Measurements from ENCODE around the gene SLC38A11. TPM values are rescaled to one million over a fixed set of nuclear protein-coding genes. Genes with fewer than 3 reads are reported as not detected.

SLC38A11 gene
- polyA plus RNA-seq, 3 donors = 0.22 to 2.9 (median 0.76) TPM

DNA sequence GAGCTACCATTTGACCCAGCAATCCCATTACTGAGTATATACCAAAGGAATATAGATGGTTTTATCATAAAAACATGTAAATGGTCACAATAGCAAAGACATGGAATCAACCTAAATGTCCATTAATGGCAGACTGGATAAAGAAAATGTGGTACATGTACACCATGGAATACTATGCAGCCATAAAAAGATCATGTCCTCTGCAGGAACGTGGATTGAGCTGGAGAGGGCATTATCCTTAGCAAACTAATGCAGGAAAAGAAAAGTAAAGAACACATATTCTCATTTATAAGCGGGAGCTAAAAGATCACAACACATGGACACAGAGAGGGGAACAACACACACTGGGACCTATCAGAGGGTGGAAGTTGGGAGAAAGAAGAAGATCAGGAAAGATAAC, 22.9 kb downstream of the SLC38A11 start:
- no peak overlapping the region for H3K27ac ChIP-seq (ENCODE audit: low read depth, low read length)
- 82 to 93% (median 92%) methylated on average over 2 of the region's 2 CpGs for WGBS, 3 donors

DNA sequence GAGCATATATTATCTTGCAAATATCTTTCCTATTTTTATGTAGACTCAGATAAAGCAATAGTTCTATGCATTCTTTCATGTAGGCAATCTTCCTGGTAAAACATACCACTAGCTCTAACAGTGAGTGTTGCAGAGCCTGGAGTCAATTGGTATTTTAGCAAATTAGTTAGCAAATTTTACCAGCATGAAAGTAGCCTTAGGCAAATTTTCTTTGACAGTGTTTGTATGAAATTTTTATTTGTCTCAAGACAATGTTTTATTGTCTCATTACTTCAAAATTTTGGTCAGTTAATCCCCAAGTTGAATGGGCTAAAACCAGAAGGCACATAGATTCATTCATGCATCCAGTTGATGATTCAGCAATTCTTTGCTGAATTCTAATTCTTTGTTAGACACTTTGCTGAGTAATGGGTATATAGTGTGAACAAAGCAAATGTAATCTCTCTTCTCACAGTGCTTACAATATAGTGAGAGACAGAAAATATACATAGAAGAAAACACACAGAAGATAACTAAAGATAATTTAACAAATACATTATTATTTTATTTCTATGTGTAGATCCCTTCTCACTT, 27.1 kb downstream of the SLC38A11 start:
- H3K27ac ChIP-seq (ENCODE audit: low read depth, low read length) = no peak overlapping the region

DNA sequence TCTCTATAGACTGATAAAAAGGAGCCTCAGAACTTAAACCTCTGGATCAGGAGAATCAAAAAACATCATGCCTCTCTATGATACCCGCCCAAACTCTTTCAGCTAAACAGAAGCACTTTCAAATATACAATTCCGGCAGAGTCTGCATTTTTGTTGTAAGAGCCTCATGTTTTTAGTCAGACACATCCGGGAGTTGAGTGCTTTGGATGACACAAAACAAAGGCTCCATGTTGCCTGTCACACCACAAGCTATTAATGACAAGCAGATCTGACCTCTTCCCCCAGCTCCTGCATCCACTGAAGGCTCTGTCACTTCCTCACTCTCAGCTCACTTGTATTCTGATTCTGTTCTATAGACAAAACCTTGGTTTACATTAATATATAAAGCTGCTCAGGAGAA, 33.2 kb downstream of the SLC38A11 start:
- H3K27ac ChIP-seq (ENCODE audit: low read depth, low read length) = no peak overlapping the region
- 56 to 75% (median 60%) methylated on average over 3 of the region's 3 CpGs for WGBS, 3 donors

DNA sequence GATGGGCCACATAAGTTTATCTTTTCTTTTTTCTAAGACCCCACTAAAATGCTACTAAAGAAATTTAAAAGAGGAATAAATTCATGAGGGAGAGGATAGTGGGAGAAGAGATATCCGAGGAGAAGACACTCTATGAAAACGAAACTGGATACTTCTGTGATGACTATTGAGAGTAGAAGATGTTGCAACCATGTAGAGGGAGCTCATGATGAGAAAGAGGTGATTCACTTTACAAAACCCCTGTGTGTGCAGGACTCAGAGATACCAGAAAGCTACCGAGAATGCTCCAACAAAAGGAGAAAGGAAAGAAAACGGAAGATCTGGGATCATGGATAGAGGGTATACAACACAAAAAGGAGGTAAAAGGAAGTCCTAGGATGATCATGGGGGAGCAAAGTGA, 34.9 kb downstream of the SLC38A11 start:
- WGBS, 3 donors = 58 to 92% (median 64%) methylated on average over 4 of the region's 4 CpGs

DNA sequence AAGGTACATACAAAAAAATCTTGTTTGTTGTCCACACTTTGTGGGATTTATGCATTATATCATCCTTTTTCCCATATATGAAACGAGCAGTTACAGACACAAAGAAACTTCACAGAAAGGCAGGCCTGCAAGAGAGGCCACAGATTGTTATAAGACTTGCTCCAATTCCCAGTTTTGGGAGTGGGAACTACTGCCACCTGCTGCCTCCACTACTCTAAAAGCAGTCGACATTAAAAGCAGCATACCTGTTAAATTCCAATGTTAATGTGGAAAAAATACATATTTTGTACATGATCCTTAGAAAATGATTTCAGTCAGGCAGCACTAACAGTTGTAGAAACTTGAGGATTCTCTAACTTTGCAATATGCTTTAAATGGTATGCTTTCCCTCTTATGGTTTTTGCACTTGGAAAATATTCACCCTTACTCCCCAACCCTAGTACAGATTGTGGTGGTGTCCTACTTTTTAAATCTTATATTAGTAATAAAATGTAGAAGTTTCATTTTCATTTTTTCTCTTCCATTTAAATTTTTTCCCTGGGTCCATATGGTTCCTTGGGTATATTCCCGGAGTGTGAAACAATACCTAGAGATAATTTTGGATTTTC, 37.9 kb downstream of the SLC38A11 start:
- no peak overlapping the region for H3K27ac ChIP-seq (ENCODE audit: low read depth, low read length)
- WGBS, 3 donors = 29 to 44% (median 42%) methylated on average over 3 of the region's 3 CpGs

More for the DNA sequence above, 34.9 kb downstream of the SLC38A11 start:
- H3K27ac ChIP-seq (ENCODE audit: low read depth, low read length) = no peak overlapping the region

DNA sequence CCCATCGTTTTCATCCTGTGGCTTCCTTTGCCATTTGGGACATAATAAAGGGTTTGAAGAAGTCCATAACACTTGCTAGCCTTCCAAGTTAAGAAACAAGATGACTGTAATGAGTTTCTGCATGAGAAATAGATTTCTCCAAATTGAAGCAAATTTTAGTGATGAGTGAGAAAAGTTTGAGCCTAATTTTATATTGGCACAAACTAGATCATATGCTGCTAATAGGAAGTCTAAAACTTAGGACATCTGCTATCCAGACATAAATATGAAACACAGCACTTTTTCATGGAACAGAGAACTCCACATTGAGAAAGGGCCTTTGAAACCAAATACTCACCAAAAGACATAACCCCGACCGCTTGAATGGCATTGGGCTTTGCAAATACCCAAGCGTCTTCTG, 39.8 kb downstream of the SLC38A11 start:
- no peak overlapping the region for H3K27ac ChIP-seq (ENCODE audit: low read depth, low read length)
- 77 to 84% (median 80%) methylated on average over 4 of the region's 4 CpGs for WGBS, 3 donors

DNA sequence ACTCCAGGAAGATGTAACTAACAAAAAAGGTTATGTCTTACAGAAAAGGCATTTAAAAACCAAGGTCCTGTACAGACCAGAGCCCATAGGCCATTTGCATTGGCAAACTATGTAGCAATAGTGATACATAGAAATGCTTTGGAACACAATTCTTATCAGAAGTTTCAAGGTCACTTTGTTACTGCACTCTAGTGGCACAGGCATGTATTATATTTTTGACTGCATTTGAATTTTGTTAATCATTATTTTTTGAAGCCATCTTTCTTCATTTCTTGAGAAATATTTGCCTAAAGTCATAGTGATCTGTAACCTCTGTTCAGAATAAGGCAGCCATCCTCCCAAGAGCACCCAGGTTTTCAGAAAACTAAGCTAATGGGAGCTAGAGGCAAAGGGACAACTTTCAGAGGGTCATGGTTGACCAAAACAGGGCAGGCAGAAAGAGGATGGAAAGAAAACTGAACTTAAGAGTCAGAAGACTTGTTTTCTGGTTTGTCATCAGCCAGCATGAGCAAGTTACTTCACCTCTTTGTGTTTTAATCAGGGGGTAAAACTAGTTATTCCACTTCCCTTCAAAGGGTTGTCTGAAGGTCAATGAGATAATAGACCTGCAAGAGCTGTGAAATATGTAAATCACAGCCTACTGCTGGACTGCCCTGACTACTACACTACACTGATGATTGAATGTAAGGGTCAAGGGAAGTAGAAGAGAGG, 41.5 kb downstream of the SLC38A11 start:
- no peak overlapping the region for H3K27ac ChIP-seq (ENCODE audit: low read depth, low read length)

DNA sequence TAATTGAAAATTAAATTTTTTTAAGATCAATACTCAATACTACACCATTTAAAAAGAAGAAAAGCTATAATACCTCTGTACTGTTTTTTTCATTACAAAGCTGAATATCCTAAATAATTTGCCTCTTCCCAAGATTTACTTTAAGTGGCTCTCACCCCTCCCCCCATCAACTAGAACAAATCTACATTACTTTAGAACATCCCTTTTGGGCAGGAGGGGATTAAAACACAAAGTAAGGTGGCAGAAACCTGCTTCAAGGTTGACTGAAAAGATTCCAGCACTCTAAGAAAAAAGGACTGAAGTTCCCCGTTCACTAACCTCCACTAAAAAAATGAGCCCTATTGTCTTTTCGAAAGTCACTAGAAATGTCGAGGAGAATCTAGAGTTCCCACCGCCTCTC, 42.3 kb downstream of the SLC38A11 start:
- 66 to 93% (median 91%) methylated on average over 4 of the region's 4 CpGs for WGBS, 3 donors
- no peak overlapping the region for H3K27ac ChIP-seq (ENCODE audit: low read depth, low read length)

DNA sequence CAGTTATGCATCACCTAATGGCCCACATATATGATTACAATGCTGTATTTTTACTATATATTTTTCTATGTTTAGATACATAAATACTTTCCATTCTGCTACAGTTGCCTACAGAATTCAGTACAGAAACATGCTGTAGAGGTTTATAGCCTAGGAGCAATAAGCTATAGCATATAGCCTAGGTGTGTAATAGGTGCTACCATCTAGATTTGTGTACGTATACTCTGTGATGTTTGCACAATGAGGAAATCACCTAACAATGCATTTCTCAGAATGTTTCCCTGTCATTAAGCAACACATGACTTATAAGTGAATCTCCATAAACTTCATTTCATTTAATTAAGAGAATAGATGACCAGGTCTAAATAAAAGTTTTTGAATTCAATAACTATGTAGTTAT, 43.5 kb downstream of the SLC38A11 start:
- H3K27ac ChIP-seq (ENCODE audit: low read depth, low read length) = no peak overlapping the region

DNA sequence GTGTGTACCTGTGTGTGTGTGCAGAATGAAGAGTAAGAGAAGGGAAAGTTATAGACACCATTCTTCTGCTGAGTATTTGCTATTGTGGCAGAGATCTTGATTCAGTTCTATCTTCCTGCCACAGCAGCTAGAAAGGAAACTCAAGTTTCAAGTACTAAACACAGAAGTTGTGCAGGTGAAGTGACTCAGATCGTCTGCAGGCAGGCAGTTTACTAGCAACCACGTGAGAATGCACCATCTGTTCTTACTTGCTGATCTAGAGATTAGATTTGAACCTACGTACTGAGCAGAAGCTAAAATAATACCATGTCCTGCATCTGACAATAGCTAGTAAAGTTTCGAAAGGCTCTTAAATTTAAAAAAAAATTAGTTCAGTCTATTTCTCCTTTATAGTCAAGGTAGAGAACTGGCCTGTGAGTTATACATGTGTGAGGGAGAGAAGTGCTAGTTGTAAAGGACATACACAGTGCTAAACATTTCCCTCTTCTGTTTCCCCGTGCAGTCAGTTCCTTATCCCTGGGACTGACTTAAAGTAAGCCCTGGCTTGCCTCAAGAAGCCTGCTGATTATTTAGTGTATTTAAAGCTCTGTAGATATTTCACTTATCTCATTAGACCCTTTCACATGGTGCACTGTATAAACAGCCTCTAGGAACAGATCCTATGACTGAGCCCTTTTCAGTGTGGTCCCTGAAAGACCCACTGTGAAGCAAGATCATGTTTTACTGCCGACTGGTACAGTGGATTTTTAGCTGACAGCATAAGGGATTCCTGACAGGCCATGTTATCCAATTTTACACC, 45.0 kb downstream of the SLC38A11 start:
- H3K27ac ChIP-seq (ENCODE audit: low read depth, low read length) = no peak overlapping the region
- 17 to 43% (median 40%) methylated on average over 6 of the region's 6 CpGs for WGBS, 3 donors

More for the DNA sequence above, 43.5 kb downstream of the SLC38A11 start:
- 27 to 58% (median 54%) methylated on average over 1 of the region's 1 CpG for WGBS, 3 donors

DNA sequence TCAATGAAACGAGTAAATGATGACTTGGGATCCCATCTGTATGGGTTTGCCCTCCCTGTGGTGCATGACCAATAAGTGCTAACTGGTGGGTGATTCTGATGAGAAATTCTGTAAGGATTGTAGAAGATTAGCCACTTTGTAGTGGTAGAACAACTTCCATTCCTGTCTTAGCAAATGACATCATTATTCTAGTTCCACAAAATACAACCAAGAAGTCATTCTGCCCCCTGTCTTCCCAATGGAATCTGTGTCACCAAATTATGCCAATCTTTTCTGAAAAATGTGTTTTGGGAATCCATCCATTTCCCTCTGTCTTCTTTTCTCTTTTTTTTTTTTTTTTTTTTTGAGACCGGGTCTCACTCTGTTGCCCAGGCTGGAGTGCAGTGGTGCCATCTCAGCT, 48.4 kb downstream of the SLC38A11 start:
- WGBS, 3 donors = 91 to 98% (median 98%) methylated on average over 2 of the region's 2 CpGs
- no peak overlapping the region for H3K27ac ChIP-seq (ENCODE audit: low read depth, low read length)

DNA sequence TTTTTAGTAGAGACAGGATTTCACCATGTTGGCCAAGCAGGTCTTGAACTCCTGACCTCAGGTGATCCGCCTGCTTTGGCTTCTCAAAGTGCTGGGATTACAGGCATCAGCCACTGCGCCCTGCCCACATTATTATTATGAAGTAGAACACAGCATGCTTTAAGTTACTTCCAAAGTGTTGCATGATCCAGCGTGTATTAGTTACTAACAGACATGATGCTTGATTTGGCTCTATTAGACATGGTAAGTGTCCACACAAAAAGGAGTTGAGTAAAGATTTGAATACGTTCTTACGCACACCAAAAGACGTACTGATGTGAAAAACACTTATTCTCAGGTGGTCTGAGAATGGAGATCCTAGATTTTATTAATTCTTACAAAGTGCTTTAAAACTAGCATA, 50.0 kb downstream of the SLC38A11 start:
- WGBS, 3 donors = 79 to 95% (median 94%) methylated on average over 6 of the region's 6 CpGs
- H3K27ac ChIP-seq (ENCODE audit: low read depth, low read length) = no peak overlapping the region

DNA sequence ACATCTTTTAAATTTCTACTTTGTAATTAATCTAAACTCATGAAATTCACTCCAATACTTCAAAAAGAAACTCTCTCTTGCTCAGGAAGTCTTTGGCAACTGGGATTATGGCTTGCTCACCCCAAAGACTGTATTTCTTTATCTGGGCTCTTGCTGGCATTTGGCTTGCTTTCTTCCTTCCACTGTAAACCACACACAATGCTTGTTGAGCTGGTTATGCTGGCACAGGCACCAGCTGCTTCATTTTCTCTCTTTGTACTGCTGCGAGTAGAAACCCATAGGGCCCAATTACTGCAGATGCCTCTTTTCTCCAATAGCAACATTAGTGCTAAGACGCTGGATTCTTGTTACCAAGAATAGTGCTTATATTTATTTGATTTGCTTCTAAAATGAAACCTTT, 51.4 kb downstream of the SLC38A11 start:
- 18 to 42% (median 27%) methylated on average over 2 of the region's 2 CpGs for WGBS, 3 donors
- H3K27ac ChIP-seq (ENCODE audit: low read depth, low read length) = no peak overlapping the region

DNA sequence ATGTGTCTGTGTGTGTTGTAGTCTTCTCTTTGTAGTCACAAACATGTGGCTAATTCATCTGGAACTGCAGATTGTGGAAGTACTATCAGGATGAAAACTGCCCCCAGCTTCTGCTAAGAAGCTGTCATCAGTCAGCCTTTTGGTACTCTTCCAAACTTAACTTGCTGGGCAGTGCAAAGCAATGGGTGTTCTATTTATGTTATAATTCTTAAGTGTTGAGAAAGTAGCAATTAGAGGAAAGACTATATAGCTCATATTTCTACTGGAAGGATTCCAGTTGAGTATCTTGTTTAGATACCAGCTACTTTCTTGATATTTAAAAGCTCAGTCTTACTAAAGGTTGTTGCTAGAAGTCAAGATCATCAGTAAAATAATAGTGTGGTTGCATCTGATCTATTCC, 52.1 kb downstream of the SLC38A11 start:
- no peak overlapping the region for H3K27ac ChIP-seq (ENCODE audit: low read depth, low read length)

DNA sequence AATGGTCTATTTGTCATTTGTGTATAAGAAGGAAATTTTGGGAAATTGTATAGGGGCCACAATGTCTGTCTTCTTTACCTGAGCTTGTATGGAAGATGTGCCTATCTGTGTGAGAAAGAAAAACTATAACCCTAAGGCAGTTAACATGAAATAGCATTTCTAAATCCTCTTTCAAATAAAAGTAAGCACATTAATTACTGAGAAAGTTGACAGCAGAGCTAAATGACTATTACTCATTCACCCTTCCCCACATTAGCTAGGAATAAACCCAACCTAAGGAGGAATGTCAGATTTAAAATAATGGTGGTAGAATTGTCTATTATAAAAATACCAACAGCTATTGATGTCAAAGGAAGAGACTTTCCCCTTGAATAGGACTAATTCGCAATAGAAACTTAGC, 56.2 kb downstream of the SLC38A11 start:
- 87 to 94% (median 90%) methylated on average over 1 of the region's 1 CpG for WGBS, 3 donors
- no peak overlapping the region for H3K27ac ChIP-seq (ENCODE audit: low read depth, low read length)

DNA sequence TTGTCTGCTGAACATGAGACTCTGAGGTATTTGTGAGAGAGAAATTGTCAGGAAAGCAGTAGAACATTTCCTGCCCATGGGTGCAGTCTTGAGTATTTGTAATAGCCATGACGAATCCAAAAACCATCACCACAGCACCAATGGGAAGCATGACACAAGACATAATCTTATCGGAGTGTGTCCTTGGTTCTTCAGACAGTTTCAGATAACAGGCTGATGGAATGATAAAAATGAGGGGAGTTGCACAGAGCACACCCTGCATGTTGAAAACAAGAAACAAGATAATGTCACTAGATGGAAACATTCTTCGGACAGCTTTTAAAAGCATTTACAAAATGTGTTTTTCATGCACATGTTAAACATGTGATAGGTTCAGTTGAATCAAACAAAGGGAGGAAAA, 56.9 kb downstream of the SLC38A11 start:
- WGBS, 3 donors = 25 to 52% (median 48%) methylated on average over 3 of the region's 3 CpGs
- no peak overlapping the region for H3K27ac ChIP-seq (ENCODE audit: low read depth, low read length)

DNA sequence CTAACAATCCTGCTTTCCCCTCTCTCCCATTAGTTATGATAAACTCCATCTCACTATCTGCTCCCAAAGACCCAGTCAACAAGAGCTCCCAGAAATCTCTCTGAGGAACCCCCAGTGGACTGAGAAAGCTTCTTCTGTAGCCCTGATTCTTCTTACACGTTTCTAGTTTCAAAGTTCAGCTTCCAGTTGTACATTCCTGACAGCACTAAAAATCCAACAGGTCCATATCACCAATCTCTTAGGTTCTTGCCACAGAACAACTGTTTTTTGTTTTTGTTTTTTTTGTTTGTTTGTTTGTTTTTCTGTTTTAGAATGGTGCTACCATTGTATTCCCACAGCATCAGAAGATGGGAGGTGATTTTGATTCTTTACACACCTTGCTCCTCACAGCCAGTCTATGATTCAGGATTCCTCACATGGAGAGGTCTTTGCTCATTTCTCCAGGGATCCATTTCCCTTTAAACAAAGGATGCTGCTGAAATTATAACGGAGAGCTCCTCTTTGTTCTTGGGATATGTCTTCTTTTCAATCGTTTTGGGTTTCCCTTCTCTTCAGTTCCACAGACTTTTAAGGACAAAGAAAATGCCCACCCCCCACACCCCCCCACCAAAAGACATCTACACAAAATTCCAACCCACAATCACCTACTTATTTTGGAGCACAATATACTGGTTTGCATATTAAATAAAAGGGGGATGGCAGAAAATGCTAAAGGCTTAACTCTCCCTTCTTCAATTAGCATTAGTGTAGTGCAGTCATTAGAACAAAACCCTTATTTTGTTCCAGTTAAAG, 57.7 kb downstream of the SLC38A11 start:
- 63 to 72% (median 69%) methylated on average over 3 of the region's 3 CpGs for WGBS, 3 donors
- no peak overlapping the region for H3K27ac ChIP-seq (ENCODE audit: low read depth, low read length)

DNA sequence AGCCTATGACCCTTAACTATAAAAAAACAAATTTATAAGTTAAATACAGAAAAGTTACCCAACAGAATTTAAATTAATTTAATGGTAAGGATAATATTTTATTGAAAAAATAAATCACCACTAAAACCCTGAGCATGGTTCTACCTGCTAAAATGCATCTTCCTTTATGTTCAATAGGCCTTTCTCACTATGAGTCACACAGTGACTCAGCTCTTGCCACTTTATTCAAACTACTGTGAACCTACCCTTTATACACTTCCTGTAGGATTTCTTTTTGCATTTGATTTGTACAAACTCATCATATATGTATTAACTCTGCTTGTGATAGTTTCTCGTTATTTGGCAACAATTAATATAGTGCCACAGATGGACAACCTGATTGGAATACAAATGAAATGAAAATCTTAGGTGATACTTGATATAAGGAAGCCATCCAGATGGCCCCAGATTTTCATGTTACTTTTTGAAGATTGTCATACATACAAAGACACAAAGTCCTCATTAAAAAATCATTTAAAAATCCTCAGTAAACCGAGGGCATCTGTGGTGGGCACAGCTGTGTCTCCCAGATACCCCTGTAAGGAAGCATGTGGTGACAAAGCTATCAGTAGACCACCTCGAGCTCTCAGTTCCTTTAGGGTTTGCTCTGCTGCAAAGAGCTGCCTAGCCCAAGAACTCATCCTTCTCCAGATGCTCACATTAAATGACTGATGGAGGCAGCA, 58.5 kb downstream of the SLC38A11 start:
- 30 to 57% (median 49%) methylated on average over 3 of the region's 3 CpGs for WGBS, 3 donors

More for the DNA sequence above, 58.5 kb downstream of the SLC38A11 start:
- no peak overlapping the region for H3K27ac ChIP-seq (ENCODE audit: low read depth, low read length)
